Measurements from ENCODE around the gene SLC30A1. TPM values are rescaled to one million over a fixed set of nuclear protein-coding genes. Genes with fewer than 3 reads are reported as not detected.
A peak's percentile ranks its signal among the peaks of the same experiment; 100 is the strongest.

The SLC30A1 gene
- total RNA-seq, 2 donors from 2014 or later = 10.5 to 13.1 TPM

DNA sequence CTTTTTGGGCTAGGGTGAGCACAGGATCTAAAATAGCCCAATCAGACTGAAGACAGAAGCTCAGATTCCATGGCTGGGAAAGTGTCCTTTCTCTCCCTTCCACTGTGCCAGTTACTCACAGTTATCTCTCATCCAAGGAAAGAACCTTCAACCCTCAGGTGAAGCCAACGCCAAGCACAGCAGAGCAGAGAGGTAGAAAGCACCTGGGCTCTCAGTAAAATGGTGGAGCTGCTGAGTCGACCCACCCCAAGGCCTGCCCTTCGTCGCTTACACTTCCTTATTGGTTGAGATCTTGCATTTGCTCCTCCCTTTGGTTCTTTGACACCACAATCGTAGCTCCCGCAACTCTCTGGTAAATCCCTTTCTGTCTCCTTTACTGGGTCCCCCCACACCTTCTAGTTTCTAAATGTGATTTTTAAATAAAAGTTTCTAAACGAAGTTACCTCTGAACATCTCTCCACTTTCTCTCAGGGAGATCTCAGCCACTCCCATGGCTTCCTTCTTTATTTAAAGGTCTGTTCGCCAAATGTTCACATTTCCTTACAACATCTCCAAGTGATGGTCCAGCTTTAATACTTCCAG lies 27.5 kb upstream of the SLC30A1 start:
- no peak for DNase-seq (ENCODE audit: low spot score)
- no peaks in the 10 kb centered on the region for H3K27me3 ChIP-seq
- peak overlapping the region in 1 of 2 donors; percentile 1 for H3K4me3 ChIP-seq
- H3K9me3 ChIP-seq = no peaks in the 10 kb centered on the region
- TF ChIP-seq, protein P1, sequence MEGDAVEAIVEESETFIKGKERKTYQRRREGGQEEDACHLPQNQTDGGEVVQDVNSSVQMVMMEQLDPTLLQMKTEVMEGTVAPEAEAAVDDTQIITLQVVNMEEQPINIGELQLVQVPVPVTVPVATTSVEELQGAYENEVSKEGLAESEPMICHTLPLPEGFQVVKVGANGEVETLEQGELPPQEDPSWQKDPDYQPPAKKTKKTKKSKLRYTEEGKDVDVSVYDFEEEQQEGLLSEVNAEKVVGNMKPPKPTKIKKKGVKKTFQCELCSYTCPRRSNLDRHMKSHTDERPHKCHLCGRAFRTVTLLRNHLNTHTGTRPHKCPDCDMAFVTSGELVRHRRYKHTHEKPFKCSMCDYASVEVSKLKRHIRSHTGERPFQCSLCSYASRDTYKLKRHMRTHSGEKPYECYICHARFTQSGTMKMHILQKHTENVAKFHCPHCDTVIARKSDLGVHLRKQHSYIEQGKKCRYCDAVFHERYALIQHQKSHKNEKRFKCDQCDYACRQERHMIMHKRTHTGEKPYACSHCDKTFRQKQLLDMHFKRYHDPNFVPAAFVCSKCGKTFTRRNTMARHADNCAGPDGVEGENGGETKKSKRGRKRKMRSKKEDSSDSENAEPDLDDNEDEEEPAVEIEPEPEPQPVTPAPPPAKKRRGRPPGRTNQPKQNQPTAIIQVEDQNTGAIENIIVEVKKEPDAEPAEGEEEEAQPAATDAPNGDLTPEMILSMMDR (IDR thresholded peaks at IDR 0.05) = no peak
- no peak overlapping the region for H3K27ac ChIP-seq
- peaks cover 0 to 9% of the 10 kb centered on the region in 2 donors for H3K4me1 ChIP-seq
- H3K36me3 ChIP-seq = no peaks in the 10 kb centered on the region

DNA sequence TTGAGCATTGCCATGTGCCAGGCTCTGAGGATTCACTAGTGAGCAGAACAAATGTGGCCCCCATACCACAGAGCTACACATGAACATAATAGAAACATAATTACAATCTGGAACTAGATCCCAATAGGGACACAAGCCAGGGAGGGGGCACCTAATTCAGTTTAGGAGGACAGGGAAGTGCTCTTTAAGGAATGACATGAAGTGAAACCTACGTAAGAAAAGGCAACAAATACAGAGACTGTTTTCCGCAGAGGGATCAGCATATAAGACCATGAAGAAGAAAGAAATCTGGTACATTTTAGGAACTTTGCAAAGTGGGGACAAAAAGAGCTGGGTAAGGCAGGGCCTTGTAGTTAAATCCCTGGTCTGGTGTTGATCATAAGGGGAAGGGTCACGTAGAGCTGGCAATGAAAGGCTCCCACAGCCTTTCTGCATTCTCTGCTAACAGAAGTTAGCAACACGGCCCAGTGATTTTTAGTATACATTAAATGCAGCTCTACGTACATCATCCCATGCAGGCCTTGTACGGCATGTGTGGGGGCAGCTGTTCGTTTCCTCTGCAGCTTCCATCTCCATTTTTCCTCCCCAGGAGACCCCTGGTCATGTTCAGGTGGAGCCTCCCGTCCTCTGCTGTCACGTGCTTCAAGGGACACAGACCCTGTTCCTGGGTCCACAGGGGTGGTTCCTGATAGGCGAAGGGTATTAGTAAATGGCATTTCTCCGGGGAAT lies 26.8 kb upstream of the SLC30A1 start:
- Histone ChIP-seq H3K27me3 (no peaks in the 10 kb centered on the region), H3K36me3 (no peaks in the 10 kb centered on the region), H3K9me3 (no peaks in the 10 kb centered on the region), H3K27ac (no peak overlapping the region), H3K4me1 (peaks cover 0 to 2% of the 10 kb centered on the region in 2 donors), H3K4me3 (peak overlapping the region in 1 of 2 donors; percentile 1)
- DNase-seq (ENCODE audit: low spot score) = no peak
- TF ChIP-seq, protein P1 (IDR thresholded peaks at IDR 0.05) = no peak

DNA sequence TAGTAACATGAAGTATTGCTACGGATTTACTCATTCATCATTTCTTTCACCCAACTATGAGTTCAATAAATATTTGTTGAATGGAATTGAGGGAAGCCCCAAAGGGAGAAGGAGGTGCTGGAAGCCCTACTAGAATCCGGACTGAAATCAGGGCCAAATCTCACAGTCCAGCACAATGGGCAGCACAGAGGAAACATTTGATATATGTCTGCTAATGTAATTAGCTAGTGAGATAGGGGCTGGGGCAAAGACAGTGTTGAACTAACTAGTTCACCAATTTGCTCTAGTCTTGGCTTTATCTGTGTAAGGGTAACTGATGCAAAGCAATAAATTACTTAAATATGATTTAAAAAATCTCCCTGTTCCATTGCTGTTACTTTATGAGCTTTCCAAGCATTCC lies 26.1 kb upstream of the SLC30A1 start:
- TF ChIP-seq, protein P1 (IDR thresholded peaks at IDR 0.05) = no peak
- Histone ChIP-seq H3K36me3 (no peaks in the 10 kb centered on the region), H3K27ac (no peak overlapping the region), H3K4me3 (no peak overlapping the region), H3K9me3 (no peaks in the 10 kb centered on the region), H3K4me1 (no peaks in the 10 kb centered on the region), H3K27me3 (no peaks in the 10 kb centered on the region)
- no peak for DNase-seq (ENCODE audit: low spot score)

DNA sequence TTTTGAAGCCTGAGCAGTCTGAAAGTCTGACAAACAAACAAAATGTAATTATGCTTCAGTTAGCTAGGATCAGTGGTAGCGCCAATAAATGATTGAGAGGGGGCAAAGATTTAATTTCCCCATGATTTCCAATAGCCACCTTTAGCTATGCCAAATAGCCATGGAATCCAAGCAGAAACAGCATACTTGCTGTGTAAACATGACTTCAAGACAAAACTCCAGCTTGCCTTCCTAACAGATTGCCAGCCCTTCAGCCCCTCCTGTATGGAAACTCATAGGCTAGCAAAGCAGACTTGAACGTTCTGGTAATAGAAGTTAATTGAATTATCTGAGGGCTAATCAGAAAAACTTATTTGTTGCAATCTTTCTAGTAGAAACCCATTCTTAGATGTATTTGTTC lies 25.6 kb upstream of the SLC30A1 start:
- Histone ChIP-seq H3K27me3 (no peaks in the 10 kb centered on the region), H3K36me3 (no peaks in the 10 kb centered on the region), H3K27ac (no peak overlapping the region), H3K9me3 (no peaks in the 10 kb centered on the region), H3K4me1 (no peaks in the 10 kb centered on the region), H3K4me3 (no peak overlapping the region)
- no peak for DNase-seq (ENCODE audit: low spot score)
- TF ChIP-seq, protein P1 (IDR thresholded peaks at IDR 0.05) = no peak

DNA sequence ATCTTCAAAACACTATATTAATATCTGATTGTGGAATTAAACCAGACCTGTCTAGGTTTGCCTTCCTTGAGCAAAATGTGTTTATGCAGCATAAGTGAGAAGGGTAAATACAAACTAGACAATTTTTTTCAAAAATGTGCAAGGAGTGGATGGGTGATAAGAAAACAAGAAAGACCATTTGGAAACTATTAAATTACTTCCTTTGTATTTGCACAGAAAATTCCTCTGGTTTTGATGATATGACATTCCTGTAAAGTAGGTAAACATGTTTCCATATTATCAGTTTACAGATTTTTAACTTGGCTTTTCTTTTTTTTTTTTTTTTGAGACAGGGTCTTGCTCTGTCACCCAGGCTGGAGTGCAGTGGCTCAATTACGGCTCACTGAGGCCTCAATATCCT lies 24.8 kb upstream of the SLC30A1 start:
- no peak overlapping the region for H3K4me3 ChIP-seq
- no peaks in the 10 kb centered on the region for H3K4me1 ChIP-seq
- H3K9me3 ChIP-seq = no peaks in the 10 kb centered on the region
- DNase-seq (ENCODE audit: low spot score) = no peak
- H3K27me3 ChIP-seq = no peaks in the 10 kb centered on the region
- TF ChIP-seq, protein P1 (IDR thresholded peaks at IDR 0.05) = no peak
- no peak overlapping the region for H3K27ac ChIP-seq
- H3K36me3 ChIP-seq = no peaks in the 10 kb centered on the region
